CD1c-positive myeloid dendritic cell (primary cell): ENCODE measurements around the gene TSPAN15.

ENCODE experiments used
- DNase-seq: peaks from one replicate; pipeline ENCODE4 v3.0.0-alpha.2; 2016; ENCODE audit errors: extremely low spot score

The TSPAN15 gene

GRCh38 chr10:69552268-69552667 is 101.0 kb downstream of the TSPAN15 start:
- no peak for DNase-seq

- DNase-seq, result no peak
Observed at GRCh38 chr10:69553328-69553727, 102.1 kb downstream of the TSPAN15 start.

DNA sequence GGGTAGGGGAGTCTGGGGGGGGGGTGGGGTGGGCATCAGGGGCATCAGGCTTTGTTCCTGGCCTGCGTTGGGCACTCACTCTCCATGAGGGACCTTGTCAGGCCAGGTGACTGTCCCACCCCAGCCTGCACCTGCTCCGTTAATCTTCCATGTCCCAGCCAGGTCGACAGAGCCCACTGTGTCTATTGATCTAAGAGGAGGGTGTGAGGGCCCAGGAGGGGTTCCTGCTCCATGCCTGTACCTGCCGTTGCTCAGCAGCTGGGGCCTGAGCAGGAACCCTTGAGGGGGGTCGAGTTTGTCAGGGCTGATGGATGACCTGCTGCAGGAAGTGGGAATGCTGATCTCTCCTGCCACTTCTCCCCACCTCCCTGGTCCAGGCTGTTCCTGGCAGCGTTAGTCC is 103.3 kb downstream of the TSPAN15 start:
- DNase-seq, result no peak
